Astrocyte of the hippocampus (primary cell): ENCODE results near the gene CAMKK1.

Source experiments
- DNase-seq: peaks from one replicate; pipeline ENCODE4 v3.0.0; 2011; ENCODE audit warnings: low read depth, low spot score

CAMKK1 gene

GRCh38 chr17:3812771-3813170, 80.1 kb downstream of the CAMKK1 start:
- DNase-seq = no peak

- no peak for DNase-seq
Observed at GRCh38 chr17:3812284-3812683, 80.6 kb downstream of the CAMKK1 start.
